ENCODE results near the gene RGS19.

- TF ChIP-seq, protein P1, sequence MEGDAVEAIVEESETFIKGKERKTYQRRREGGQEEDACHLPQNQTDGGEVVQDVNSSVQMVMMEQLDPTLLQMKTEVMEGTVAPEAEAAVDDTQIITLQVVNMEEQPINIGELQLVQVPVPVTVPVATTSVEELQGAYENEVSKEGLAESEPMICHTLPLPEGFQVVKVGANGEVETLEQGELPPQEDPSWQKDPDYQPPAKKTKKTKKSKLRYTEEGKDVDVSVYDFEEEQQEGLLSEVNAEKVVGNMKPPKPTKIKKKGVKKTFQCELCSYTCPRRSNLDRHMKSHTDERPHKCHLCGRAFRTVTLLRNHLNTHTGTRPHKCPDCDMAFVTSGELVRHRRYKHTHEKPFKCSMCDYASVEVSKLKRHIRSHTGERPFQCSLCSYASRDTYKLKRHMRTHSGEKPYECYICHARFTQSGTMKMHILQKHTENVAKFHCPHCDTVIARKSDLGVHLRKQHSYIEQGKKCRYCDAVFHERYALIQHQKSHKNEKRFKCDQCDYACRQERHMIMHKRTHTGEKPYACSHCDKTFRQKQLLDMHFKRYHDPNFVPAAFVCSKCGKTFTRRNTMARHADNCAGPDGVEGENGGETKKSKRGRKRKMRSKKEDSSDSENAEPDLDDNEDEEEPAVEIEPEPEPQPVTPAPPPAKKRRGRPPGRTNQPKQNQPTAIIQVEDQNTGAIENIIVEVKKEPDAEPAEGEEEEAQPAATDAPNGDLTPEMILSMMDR (conservative IDR thresholded peaks at IDR 0.05; ENCODE audit: low read depth, low read length) = no peak
- no peak for TF ChIP-seq EZH2 (IDR thresholded peaks at IDR 0.05; ENCODE audit: borderline replicate concordance, low read depth, low read length, poor library complexity, severe bottlenecking)
These were observed 3.8 kb downstream of the RGS19 start for GRCh38 chr20:64075556-64075955.
